GM12872 (cell line): ENCODE data around the gene MGAT5B.

Experiments
- TF ChIP-seq, protein P1 (sequence below): IDR thresholded peaks from 3 replicates; pipeline ENCODE4 v1.5.1; 2011; ENCODE audit warnings: low read depth, mild to moderate bottlenecking, low read length, moderate library complexity; ENCODE audit not compliant: insufficient read depth

MGAT5B gene

DNA sequence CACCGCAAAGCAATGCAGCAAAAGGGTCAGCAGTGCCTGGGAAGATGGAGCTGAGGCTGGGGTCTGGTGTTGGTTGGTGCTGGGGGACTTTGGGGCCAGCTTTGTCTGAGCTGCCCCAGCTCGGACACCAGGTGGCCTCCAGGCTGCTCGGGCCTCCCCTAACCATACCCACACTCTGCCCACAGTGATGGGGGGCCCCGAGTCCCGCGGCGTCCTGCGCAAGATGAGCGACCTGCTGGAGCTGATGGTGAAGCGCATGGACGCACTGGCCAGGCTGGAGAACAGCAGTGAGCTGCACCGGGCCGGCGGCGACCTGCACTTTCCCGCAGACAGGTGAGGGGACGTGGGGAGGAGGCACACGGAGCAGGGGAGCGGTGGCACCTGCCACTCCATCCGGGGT, 13.8 kb downstream of the MGAT5B start:
- TF ChIP-seq, protein P1, sequence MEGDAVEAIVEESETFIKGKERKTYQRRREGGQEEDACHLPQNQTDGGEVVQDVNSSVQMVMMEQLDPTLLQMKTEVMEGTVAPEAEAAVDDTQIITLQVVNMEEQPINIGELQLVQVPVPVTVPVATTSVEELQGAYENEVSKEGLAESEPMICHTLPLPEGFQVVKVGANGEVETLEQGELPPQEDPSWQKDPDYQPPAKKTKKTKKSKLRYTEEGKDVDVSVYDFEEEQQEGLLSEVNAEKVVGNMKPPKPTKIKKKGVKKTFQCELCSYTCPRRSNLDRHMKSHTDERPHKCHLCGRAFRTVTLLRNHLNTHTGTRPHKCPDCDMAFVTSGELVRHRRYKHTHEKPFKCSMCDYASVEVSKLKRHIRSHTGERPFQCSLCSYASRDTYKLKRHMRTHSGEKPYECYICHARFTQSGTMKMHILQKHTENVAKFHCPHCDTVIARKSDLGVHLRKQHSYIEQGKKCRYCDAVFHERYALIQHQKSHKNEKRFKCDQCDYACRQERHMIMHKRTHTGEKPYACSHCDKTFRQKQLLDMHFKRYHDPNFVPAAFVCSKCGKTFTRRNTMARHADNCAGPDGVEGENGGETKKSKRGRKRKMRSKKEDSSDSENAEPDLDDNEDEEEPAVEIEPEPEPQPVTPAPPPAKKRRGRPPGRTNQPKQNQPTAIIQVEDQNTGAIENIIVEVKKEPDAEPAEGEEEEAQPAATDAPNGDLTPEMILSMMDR, result no peak

DNA sequence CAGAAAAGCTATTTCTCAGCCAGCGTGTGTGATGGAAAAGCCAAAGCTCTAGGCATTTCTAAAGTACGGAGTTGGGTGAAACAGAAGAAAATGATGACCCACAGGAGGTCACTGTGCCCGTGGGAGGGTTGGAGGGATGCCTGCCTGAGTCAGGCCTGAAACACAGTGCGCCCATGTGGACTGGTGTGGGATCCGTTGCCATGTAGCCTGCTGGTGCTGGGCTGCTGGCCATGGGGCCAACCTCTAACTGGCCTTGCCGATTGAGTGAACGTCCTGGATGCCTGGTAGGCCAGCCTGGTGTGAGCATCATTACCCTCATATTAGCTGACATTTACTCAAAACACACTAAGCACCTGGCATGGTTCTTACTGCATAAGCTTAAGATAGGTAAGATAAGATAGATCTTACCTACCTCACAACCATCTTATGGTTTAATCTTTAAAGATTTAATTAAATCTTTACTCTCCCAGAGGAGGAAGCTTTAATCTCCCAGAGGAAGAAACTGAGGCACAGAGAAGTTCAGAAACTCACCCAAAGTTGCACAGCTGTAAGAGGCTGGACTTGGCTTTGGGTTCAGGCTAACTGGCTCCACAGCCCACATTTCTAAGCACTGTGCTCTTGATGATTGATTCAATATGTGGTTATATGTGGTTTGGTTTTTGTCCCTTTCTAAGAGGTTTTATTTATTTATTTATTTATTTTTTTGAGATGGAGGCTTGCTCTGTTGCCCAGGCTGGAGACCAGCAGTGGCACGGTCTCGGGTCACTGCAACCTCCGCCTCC, 15.7 kb downstream of the MGAT5B start:
- TF ChIP-seq, protein P1, result no peak

DNA sequence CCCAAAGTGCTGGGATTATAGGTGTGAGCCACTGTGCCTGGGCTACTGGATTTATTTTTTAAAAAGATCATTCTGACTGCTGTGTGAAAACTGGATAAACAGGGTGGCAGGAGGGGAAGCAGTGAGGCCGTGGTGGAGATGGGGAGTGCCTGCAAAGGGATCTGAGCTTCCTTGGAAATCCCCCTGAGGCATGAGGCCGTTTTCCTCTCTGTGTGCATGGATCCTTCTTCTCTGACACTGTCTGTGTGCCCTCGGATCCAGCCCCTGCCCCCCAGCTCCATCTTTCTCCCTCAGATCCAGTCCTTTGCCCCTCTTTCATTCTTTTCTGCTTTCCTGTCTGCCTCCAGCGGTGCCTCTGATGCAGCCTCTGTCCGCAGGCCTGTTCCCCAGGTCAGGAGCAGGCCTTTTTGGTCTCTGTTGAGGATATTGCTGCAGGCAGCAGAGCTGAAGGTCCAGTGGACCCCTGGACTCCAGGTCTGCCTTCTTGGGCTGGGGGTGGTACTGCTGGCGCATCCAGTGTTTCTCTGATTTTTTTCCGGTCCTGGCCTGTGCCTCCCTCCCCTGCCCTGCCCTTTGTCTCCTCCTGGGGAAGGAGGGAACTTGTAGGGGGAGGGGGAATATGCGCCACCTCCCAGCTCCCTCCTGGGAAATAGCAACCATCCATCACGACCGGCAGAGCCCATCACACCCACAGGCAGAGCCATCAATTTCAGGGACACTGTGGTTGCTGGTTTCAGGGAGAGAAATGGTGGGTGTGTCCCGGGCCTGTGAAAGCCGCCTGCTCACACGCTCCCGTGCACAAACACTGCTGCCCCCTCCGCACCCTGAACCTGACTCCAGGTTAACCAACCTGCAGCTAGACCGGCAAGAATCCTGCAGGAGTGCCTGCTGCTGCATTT, 17.0 kb downstream of the MGAT5B start:
- TF ChIP-seq, protein P1, result no peak

DNA sequence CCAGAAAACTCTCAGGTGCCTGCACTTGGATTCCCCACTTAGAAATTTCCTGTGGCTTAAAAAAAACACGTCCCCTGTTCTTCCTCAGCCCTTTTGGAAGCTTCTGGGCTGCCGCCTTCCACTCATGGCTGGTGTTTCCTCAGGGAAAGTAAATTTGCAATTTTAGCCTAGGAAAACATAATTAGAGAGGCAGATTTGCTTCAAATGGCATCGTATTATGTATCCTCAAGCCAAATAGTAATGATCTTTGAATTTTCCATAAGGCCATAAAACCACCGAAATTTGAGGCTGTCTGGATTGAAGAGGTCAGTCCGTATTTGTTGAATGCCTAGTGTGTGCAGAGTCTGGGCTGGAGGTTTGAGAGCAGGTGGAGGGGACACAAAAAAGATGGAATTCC, 17.7 kb downstream of the MGAT5B start:
- TF ChIP-seq, protein P1, result no peak

DNA sequence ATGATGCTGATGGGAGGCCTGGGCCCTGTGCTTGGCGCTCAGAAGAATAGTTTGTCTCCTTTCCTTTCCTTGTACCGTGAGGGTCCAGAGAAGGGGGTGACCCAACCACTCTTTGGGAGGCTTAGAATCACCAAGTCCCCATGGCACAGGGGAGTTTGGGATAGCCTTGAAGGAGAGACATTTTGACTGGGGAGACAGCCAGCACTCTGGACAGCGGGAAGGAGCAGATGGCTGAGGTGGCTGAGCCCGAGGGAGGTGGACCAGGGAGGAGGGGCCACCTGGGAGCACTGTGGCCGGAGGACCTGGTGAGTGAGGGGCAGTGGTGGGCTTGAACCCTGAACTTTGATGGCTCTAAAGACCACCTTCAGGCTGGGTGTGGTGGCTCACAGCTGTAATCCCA, 18.2 kb downstream of the MGAT5B start:
- TF ChIP-seq, protein P1, result no peak

DNA sequence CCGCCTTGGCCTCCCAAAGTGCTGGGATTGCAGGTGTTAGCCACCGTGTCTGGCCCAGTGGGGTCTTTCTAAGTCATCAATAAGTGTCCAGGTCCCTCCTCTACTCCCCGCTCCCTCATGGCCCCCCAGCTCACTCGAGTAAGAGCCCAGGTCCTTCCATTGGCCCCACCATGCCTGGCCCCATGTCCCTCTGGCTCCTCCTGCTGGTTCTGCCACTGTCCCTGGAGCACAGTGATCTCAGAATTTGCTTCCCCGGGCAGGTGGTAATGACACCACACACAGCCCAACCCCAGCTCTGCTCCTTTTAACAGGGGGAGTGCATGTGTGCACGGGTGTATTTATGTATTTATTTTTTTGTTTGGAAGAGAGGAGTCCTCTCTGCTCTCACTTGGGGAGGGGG, 19.6 kb downstream of the MGAT5B start:
- TF ChIP-seq, protein P1, result 0 out of 3 replicates have a peak, but pooled peaks have one; percentile 5

DNA sequence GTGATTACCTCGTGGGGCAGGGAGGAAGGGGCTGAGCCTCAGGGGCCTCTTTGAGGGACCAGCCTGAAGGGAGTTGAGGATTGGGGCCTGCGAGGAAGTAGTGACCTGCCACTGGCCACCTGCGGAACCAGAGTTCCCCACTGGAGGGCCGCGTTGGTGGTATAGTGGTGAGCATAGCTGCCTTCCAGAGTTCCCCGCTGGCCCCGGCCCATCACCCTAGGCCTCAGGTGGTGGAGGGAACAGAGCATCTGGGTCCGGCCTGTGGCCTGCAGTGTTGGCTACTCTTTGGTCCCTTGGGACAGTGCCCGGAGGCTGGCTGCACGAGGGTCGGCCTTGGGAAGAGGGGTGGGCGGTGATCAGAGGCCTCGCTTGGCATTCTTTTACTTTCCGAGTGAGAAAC, 20.5 kb downstream of the MGAT5B start:
- TF ChIP-seq, protein P1, result no peak
